LNCaP clone FGC (cell line): ENCODE data around the gene CUEDC1.
A peak's percentile ranks its signal among the peaks of the same experiment; 100 is the strongest.

Experiments used
- DNase-seq: peaks from one replicate; pipeline ENCODE4 v3.0.0-alpha.2; 2011; ENCODE audit warnings: low read depth
- H3K4me3 ChIP-seq: 2 replicates; pipeline ENCODE4 v1.5.1; 2011; ENCODE audit warnings: mild to moderate bottlenecking, low read depth, low read length, control low read depth
- CTCF ChIP-seq: IDR thresholded peaks from 2 replicates; pipeline ENCODE4 v1.5.1; 2012; ENCODE audit warnings: mild to moderate bottlenecking; ENCODE audit not compliant: control insufficient read depth, insufficient read depth; ENCODE audit errors: extremely low read depth

The CUEDC1 gene

GRCh38 chr17:57957120-57957850 is 2.1 kb upstream of the CUEDC1 start:
- TF ChIP-seq CTCF: no peak
- DNase-seq: no peak

GRCh38 chr17:57956291-57957119 is 1.3 kb upstream of the CUEDC1 start:
- H3K4me3 ChIP-seq: no peak overlapping the region
- no peak for TF ChIP-seq CTCF
- no peak for DNase-seq

More at GRCh38 chr17:57957120-57957850, 2.1 kb upstream of the CUEDC1 start:
- H3K4me3 ChIP-seq: no peak overlapping the region

- no peak for TF ChIP-seq CTCF
- peak overlapping the region; percentile 55 for H3K4me3 ChIP-seq
- no peak for DNase-seq
Observed at GRCh38 chr17:57954397-57955182, 622 bp downstream of the CUEDC1 start.

- no peak for TF ChIP-seq CTCF
- no peak overlapping the region; the same call in 1 of the 2 replicates for H3K4me3 ChIP-seq
- DNase-seq: no peak
Observed at GRCh38 chr17:57953705-57954396, 1.4 kb downstream of the CUEDC1 start.

- no peak for DNase-seq
- no peak for TF ChIP-seq CTCF
Observed at GRCh38 chr17:57953219-57953618, 2.0 kb downstream of the CUEDC1 start.

GRCh38 chr17:57949649-57950048 is 5.6 kb downstream of the CUEDC1 start:
- no peak for TF ChIP-seq CTCF
- no peak overlapping the region for H3K4me3 ChIP-seq
- no peak for DNase-seq

More at GRCh38 chr17:57953219-57953618, 2.0 kb downstream of the CUEDC1 start:
- H3K4me3 ChIP-seq: no peak overlapping the region
